22Rv1 (cell line): ENCODE data around the gene SHLD1.

Experiments used
- CTCF ChIP-seq: fragments of 450-650 bp; IDR thresholded peaks from 2 replicates; pipeline ENCODE4 v1.5.1; 2017; ENCODE audit warnings: mild to moderate bottlenecking
- ZFX ChIP-seq: fragments of 450-650 bp; IDR thresholded peaks from 2 replicates; pipeline ENCODE4 v1.6.1; 2017; ENCODE audit warnings: antibody characterized with exemption, borderline replicate concordance

GRCh38 chr20:5843054-5843592 lies 92.9 kb downstream of the SHLD1 start:
- TF ChIP-seq CTCF, result no peak
- no peak for TF ChIP-seq ZFX
